Spleen (tissue), 7 donors: ENCODE results near the gene CCDC154.

Experiments
- POLR2A ChIP-seq, 3 donors: fragments of 450-650 bp; IDR thresholded peaks; one replicate each; pipeline ENCODE4 v1.5.1; 2017; ENCODE audit warnings: antibody characterized with exemption in 3 of 3, mild to moderate bottlenecking in 1 of 3
- POLR2AphosphoS5 ChIP-seq, 3 donors: sonication (generic); formaldehyde crosslinking; IDR thresholded peaks; one replicate each; pipeline ENCODE4 v1.5.1; 2017; ENCODE audit warnings: antibody characterized with exemption in 3 of 3
- TF ChIP-seq, protein P1 (sequence below), 11 experiments: fragments of 200-600 bp in 7 of 11; fragments of 450-650 bp in 4 of 11; sonication (generic) in 4 of 11; IDR thresholded peaks in 8 of 11; conservative IDR thresholded peaks in 3 of 11; 1 replicate in 7 of 11; 2 replicates in 4 of 11; pipeline versions ENCODE4 v1.4.0 to v1.8.0; 2016 to 2021; ENCODE audit warnings: antibody characterized with exemption in 11 of 11, inconsistent platforms in 4 of 11, mild to moderate bottlenecking in 1 of 11
- donor health status: DM: no; HTN: no; CAD: no; lungs with moderate emphysema.
- donor health status: DM: no; HTN: no; CAD: no.
- donor health status: DM: no; HTN: no; CAD: no.

DNA sequence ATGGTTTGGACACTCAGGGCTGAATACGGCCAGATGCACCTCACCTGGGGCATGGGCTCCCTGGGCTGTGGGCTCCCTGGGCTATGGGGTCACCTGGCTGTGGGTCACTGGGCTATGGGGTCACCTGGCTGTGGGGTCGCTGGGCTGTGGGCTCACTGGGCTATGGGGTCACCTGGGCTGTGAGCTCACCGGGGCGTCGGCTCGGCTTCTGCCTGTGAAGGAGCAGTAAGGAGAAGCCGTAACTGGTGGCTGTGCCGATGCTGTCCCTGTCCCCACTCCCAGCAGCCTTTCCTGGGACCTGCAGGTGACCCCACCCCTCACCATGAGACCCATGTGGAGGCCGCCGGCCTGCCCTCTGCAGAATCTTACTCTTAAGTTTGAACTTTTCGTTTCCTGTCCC lies 15.3 kb downstream of the CCDC154 start:
- TF ChIP-seq POLR2A (IDR thresholded peaks at IDR 0.05) (no peak), POLR2AphosphoS5 (IDR thresholded peaks at IDR 0.05) (no peak)
- TF ChIP-seq, protein P1, sequence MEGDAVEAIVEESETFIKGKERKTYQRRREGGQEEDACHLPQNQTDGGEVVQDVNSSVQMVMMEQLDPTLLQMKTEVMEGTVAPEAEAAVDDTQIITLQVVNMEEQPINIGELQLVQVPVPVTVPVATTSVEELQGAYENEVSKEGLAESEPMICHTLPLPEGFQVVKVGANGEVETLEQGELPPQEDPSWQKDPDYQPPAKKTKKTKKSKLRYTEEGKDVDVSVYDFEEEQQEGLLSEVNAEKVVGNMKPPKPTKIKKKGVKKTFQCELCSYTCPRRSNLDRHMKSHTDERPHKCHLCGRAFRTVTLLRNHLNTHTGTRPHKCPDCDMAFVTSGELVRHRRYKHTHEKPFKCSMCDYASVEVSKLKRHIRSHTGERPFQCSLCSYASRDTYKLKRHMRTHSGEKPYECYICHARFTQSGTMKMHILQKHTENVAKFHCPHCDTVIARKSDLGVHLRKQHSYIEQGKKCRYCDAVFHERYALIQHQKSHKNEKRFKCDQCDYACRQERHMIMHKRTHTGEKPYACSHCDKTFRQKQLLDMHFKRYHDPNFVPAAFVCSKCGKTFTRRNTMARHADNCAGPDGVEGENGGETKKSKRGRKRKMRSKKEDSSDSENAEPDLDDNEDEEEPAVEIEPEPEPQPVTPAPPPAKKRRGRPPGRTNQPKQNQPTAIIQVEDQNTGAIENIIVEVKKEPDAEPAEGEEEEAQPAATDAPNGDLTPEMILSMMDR (IDR thresholded peaks at IDR 0.05 in 8 of 11, conservative IDR thresholded peaks at IDR 0.05 in 3 of 11) = no peak
